ENCODE measurements around the gene MYO16.
"Not testable (repeated sequence)": the region's sequence is repeated elsewhere in the genome, so short reads cannot be mapped to it uniquely, and the experiment has no call there.

MYO16 gene

DNA sequence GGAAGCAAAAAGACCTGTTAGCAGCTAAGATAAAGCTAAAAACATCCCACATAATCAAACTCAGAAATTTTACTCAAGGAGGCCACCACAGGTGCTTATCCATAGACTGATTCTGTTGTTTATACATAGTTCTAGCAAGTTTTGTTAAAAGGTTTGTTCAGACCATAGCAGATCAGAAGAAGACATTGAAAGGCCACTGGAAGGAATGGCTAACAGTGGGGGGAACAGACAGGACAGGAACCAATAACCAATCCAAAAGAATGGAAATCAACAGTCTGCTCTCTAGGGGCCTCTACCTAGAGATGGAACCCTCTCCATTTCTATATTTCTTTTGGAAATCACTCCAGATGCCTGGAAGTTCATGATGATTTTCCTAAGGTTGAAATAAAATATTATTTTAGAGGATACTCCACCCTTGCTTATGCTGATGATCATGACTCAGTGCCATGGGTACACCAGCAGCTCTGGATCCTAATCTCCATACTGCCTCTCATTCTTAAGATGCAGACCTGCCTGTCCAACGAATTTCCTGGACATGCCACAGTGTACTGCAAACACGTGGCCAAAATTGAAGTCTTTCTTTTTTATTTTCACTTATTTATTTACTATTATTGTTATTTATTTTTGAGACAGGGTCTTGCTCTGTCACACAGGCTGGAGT, 260.0 kb downstream of the MYO16 start:
- H3K4me3 ChIP-seq (ENCODE audit: low read length), result no peak overlapping the region
- TF ChIP-seq ZNF274 (IDR thresholded peaks at IDR 0.05; ENCODE audit: low read depth, low read length), result no peak

DNA sequence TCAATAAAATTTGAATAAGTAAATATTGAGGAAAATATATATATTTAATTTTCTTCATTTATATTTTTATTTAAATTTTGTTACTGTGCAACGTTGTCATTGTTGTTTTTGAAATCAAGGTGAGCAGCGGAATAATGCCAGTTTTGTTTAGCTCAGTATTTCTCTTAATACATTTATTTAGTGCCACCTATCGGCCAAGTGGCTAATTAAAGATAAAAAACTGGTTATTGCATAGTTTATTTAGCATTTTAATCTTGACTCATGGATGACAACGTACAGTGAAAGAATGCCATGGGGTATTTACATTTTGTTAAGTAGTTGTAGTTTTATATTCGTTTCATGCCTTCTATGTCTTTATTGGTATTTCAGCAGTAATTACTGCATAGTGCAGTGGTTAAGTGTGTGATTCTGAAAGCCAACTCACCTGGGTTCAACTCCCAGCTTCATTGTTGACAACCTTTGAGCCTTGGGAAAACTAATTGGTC, 265.9 kb downstream of the MYO16 start:
- no peak overlapping the region for H3K4me3 ChIP-seq (ENCODE audit: low read length)
- TF ChIP-seq ZNF274 (IDR thresholded peaks at IDR 0.05; ENCODE audit: low read depth, low read length), result no peak

DNA sequence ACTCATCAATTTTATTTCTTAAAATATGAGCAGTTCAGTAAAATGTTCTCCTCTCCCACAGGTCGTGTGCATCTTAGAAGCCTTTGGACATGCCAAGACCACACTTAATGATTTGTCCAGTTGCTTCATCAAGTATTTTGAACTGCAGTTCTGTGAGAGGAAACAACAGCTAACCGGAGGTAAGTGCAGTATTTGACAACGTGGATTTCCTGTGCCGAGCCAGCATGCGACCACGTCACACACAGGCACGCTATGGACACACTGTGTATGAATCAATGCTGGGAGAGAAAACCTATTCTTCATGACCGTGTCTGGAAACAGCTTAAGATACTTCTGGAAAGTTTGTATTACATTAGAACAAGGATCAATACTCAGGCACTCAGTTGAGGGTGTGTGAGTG, 268.5 kb downstream of the MYO16 start:
- no peak for TF ChIP-seq ZNF274 (IDR thresholded peaks at IDR 0.05; ENCODE audit: low read depth, low read length)
- H3K4me3 ChIP-seq (ENCODE audit: low read length), result no peak overlapping the region

DNA sequence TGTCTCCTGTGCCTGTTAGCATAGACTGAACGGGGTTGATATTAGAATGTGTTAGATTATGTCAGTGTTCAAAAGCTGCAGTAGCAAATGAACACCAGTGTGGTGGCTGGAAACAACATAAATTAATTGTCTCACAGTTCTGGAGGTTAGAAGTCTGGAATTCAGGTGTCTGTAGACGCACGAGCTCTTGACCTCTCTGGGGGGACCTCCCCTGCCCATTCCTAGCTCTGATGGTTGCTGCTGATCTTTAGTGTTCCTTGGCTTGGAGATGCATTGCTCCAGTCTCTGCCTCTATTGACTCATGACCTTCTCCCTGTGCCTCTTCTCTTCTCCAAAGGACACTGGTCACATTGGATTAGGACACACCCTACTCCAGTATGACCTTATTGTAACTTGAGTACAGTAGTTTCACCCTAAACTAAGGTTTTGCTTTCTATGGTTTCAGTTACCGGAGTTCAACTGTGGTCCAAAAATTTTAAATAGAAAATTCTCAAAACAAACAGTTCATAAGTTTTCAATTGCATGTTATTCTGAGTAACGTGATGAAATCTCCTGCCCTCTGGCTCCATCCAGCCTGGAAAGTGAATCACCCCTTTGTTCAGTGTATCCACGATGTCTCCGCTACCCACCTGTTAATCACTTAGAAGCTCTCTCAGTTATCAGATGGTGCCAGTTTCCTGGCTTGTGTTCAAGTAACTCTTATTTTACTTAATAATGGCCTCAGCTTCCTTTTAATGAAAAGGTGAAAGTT, 273.2 kb downstream of the MYO16 start:
- H3K4me3 ChIP-seq (ENCODE audit: low read length), result no peak overlapping the region
- TF ChIP-seq ZNF274 (IDR thresholded peaks at IDR 0.05; ENCODE audit: low read depth, low read length), result no peak

DNA sequence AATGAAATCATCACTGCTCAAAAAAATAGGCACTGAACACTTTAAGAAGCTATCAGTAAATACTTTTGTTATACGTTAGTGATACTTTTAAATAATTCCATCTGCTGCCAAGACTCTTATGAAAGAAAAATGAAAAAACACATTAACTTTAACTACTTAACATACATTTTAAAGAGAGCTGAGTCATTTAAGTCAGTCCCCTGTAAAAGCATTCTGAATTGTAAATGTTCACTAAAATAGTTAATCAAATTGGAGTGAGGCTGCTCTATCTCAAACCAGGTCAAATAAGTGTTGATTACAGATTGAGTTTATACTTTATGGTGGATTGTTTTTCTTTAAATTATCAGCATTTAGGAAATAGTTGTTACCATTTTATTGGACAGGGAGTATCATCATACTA, 274.2 kb downstream of the MYO16 start:
- TF ChIP-seq ZNF274 (IDR thresholded peaks at IDR 0.05; ENCODE audit: low read depth, low read length), result no peak
- H3K4me3 ChIP-seq (ENCODE audit: low read length), result no peak overlapping the region

DNA sequence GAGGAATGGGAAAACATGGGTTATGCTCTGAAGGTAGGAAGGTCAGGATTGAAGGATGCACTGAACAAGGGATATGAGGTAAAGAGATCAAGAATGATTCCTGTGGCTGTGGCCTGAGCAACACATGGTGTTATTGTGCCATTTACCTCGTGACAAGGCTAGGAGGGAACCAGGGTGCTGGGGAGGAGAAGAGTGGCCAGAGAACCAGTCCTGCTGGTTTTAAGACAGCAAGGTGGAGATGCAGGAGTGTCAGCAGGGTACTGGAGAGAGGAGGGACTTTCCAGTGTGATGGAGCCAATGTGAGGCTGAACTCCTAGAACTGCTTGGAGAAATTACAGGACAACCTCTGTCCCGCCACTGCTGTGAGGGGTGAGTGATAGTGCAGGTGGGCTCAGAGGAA, 282.4 kb downstream of the MYO16 start:
- H3K4me3 ChIP-seq (ENCODE audit: low read length), result no peak overlapping the region
- no peak for TF ChIP-seq ZNF274 (IDR thresholded peaks at IDR 0.05; ENCODE audit: low read depth, low read length)

DNA sequence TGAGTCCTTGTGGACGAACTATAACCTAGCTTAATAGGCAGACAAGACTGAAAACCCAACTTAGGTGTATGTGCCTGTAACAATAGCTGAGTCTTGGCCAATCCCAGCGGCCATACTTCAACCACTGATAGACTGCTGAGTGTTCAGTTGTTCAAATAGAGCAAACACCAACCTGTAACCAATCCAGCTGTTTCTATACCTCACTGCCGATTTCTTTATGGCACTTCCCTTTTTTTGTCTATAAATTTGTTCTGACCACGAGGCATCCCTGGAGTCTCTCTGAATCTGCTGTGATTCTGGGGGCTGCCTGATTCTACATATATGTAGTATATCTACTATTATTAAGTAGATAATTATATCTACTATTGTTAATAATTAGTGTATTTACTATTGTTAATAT, 284.3 kb downstream of the MYO16 start:
- H3K4me3 ChIP-seq (ENCODE audit: low read length), result not testable (repeated sequence)

DNA sequence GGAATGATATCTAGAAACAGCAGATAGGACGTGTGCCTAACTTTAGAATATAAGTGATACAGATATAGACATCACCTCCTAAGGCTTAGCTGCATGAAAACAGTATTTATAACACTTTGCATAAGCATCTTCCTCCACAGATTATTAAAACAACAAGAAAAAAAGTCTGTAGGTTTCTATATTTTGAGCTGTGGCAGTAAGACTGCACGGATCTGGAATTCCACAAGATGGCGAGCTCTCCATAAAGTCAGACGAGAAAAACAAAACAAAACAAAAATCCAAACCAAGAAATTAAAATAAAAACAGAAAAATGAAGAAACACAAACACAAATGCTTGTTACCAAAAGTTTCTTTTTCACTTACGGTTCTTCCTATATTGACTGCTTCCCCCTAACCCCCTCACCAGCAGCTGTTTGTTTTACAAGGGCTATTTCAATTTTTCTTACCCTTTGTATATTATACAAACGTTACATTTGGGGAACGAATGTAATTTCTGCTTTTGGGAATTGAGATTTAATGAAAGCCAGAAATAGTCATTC, 285.8 kb downstream of the MYO16 start:
- H3K4me3 ChIP-seq (ENCODE audit: low read length), result no peak overlapping the region
- no peak for TF ChIP-seq ZNF274 (IDR thresholded peaks at IDR 0.05; ENCODE audit: low read depth, low read length)

DNA sequence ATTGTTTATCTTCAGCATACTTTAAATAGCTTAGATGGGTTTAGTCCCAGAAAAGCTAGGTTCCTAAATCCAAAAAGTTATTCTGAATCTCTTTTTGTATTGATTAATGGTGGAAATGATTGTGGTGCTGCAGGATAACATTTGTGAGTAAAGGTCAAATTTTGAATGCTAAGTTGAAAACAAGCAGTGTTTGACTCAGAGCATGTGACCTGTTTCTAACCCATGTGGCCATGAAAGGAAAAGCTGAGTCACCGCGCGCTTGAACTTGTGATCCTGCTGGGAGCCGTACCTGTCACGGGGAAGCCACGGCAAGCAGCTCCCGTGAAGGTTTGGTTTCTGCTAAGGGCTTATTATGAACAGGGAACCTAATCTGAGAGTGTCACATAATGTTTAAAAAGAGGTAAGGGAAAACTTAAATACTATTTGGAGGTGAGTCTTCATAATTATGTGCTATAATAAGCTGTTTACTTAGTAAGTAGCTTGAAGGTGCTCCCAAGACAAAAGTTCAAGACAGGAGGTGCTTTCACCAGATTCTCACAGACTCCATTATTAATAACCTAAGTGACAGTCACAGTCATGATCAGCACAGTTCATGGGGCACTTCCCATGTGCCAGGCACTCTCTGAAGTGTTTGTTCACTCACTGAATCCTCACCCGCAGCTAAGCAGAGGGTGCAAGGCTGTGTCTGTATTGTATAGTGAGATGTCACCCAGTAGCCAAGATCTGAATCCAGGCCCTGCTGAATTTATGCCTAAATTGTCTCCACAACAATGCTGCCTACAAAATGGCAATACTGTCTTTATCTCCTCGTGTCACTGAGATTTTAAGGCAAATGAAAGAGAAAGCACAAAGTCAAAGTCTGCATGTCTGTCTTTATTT, 286.5 kb downstream of the MYO16 start:
- no peak for TF ChIP-seq ZNF274 (IDR thresholded peaks at IDR 0.05; ENCODE audit: low read depth, low read length)
- no peak overlapping the region for H3K4me3 ChIP-seq (ENCODE audit: low read length)

DNA sequence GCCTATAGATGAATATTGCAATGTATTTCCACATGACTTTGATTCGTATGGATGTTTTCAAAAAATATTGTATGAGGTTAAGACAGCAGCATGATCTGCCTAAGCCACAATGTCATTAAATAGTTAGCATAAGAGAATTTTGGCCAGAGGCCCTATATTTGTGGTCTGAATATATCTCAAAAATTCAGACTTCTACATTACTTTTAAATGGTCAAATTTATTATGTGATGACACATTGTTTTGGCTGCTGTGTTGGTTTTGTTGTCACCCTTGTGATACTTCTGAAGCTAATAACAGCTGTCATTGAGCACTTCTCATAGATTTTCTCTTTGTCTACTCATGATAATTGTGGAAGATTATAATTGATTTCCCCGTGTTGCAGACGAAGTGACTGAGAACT, 288.2 kb downstream of the MYO16 start:
- TF ChIP-seq ZNF274 (IDR thresholded peaks at IDR 0.05; ENCODE audit: low read depth, low read length), result no peak
- no peak overlapping the region for H3K4me3 ChIP-seq (ENCODE audit: low read length)

DNA sequence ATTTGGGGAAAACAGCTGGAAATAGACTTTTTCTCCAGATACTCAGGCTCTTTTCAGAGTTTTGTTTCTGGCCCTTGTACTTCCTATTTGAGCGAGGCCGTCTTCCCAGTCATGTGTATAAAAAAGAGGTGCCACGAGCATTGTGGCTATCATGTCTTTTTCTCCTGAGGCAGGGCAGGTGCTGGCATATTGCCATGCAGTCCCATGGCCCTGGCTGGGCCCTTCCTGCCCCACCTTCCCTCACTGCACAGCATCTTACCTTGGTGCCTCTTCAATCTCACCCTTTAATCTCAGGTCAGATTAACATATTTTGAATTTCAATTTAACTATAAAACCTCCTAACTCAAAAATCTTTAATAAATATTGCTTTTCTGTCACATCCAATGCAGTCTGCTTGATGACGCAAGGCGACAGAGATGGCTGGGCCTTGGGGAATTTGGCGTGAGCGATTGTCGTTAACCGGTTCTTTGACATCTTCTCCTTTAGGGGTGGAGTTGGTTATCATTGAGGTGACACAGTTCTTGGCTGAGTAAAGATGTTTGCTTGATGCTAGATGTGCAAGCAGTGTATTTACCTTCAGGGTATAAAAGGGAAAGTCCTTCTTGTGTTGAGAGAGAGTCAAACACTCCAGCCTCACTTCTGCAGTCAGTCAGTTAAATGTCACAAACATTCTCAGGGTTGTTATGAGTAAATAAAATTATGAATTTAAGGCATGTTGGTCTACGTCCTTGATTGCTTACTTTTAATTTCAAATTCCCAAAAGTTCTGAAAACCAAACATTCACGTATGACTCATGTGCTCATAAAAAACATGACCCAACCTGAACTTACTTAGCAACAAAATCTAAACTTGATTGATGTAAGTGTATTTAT, 289.9 kb downstream of the MYO16 start:
- no peak for TF ChIP-seq ZNF274 (IDR thresholded peaks at IDR 0.05; ENCODE audit: low read depth, low read length)
- no peak overlapping the region for H3K4me3 ChIP-seq (ENCODE audit: low read length)

DNA sequence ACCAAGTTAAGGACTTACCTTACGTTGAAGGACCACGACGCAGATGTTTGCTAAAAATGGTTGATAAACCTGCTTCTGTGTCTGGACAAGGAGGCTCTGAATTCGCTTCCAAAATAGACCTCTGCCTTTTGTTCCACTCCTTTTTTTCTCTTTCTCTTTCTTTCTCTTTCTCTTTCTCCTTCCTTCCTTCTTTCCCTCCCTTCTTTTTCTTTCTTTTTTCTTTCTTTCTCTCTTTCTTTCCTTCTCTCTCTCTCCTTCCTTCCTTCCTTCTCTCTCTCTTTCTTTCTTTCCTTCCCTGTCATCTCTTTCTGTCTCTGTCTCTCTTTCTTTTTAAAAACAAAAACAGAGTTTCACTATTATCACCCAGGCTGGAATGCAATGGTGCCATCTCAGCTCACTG, 290.7 kb downstream of the MYO16 start:
- H3K4me3 ChIP-seq (ENCODE audit: low read length), result no peak overlapping the region
- TF ChIP-seq ZNF274 (IDR thresholded peaks at IDR 0.05; ENCODE audit: low read depth, low read length), result no peak

DNA sequence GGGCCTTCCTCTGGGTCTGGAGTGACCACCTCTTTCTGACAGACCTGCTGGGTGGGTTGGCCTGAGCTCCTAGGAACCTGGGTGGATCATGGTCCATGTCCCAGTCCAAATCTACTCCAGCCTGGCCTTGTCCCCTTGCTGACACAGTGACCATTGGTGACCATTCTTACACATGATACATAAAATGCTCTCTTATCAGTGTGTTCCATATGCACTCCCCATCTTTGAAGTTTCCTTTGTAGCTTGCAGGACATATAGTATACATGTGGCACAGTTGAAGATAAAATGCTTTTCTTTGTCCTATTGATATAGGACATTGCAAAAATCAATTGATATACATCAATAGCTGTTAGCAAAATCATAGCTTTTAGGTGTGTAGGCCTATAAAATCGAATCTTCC, 291.8 kb downstream of the MYO16 start:
- H3K4me3 ChIP-seq (ENCODE audit: low read length), result no peak overlapping the region
- no peak for TF ChIP-seq ZNF274 (IDR thresholded peaks at IDR 0.05; ENCODE audit: low read depth, low read length)

Measured in GM08714 (cell line).